Lower leg skin (tissue), 4 donors: ENCODE results near the gene DNMBP. TPM values are rescaled to one million over a fixed set of nuclear protein-coding genes. Genes with fewer than 3 reads are reported as not detected.

Experiments
- DNase-seq, 2 donors: peaks; one replicate each; pipeline ENCODE4 v3.0.0-alpha.2; 2019; ENCODE audit warnings: low spot score in 2 of 2
- H3K4me3 ChIP-seq: fragments of 200-600 bp; sonication (generic); 2 replicates; pipeline ENCODE4 v1.5.1; 2017; ENCODE audit warnings: mild to moderate bottlenecking, low read depth; ENCODE audit not compliant: poor library complexity, severe bottlenecking
- POLR2A ChIP-seq, 2 donors: fragments of 450-650 bp; IDR thresholded peaks; one replicate each; pipeline ENCODE4 v1.6.1; 2016 to 2017; ENCODE audit warnings: antibody characterized with exemption in 2 of 2, mild to moderate bottlenecking in 1 of 2, moderate library complexity in 1 of 2
- WGBS, 2 donors: methylation state at CpG; one replicate each; pipeline ENCODE4 v1.1.5; 2018; 5-methylcytosine and 5-hydroxymethylcytosine counted together
- intact Hi-C: fragments of 100-400 bp; cut with DNase I; formaldehyde crosslinking; loops from one replicate; pipeline ENCODE4 v1.15.0; 2023; ENCODE audit warnings: low total_unique reads
- total RNA-seq, 4 donors: library from RNA; depleted of rRNA; stranded (reverse); fragments of >200 nt; gene quantifications; one replicate each; pipeline ENCODE4 v1.1.0, GENCODE V29; 2016
- TF ChIP-seq, protein P1 (sequence below), 3 donors: fragments of 450-650 bp; IDR thresholded peaks; one replicate each; pipeline ENCODE4 v1.5.1; 2016; ENCODE audit warnings: antibody characterized with exemption in 3 of 3, mild to moderate bottlenecking in 3 of 3, moderate library complexity in 2 of 3

DNMBP gene
- total RNA-seq, 4 donors from 2014 or later: 39.8 to 78.0 (median 61.9) TPM

GRCh38 chr10:99852481-99853213 is 157.1 kb downstream of the DNMBP start:
- H3K4me3 ChIP-seq: no peak overlapping the region
- no peak for TF ChIP-seq POLR2A (IDR thresholded peaks at IDR 0.05)
- TF ChIP-seq, protein P1, sequence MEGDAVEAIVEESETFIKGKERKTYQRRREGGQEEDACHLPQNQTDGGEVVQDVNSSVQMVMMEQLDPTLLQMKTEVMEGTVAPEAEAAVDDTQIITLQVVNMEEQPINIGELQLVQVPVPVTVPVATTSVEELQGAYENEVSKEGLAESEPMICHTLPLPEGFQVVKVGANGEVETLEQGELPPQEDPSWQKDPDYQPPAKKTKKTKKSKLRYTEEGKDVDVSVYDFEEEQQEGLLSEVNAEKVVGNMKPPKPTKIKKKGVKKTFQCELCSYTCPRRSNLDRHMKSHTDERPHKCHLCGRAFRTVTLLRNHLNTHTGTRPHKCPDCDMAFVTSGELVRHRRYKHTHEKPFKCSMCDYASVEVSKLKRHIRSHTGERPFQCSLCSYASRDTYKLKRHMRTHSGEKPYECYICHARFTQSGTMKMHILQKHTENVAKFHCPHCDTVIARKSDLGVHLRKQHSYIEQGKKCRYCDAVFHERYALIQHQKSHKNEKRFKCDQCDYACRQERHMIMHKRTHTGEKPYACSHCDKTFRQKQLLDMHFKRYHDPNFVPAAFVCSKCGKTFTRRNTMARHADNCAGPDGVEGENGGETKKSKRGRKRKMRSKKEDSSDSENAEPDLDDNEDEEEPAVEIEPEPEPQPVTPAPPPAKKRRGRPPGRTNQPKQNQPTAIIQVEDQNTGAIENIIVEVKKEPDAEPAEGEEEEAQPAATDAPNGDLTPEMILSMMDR (IDR thresholded peaks at IDR 0.05): no peak
- intact Hi-C loops: no loop called here
- WGBS, 2 donors: 68 to 89% methylated on average over 3 of the region's 3 CpGs
- DNase-seq: no peak

GRCh38 chr10:99851825-99852224 is 157.9 kb downstream of the DNMBP start:
- no peak for DNase-seq
- intact Hi-C loops: no loop called here
- WGBS, 2 donors: 94 to 97% methylated on average over 3 of the region's 3 CpGs
- H3K4me3 ChIP-seq: no peak overlapping the region
- TF ChIP-seq POLR2A (IDR thresholded peaks at IDR 0.05): no peak
- TF ChIP-seq, protein P1 (IDR thresholded peaks at IDR 0.05): no peak

DNA sequence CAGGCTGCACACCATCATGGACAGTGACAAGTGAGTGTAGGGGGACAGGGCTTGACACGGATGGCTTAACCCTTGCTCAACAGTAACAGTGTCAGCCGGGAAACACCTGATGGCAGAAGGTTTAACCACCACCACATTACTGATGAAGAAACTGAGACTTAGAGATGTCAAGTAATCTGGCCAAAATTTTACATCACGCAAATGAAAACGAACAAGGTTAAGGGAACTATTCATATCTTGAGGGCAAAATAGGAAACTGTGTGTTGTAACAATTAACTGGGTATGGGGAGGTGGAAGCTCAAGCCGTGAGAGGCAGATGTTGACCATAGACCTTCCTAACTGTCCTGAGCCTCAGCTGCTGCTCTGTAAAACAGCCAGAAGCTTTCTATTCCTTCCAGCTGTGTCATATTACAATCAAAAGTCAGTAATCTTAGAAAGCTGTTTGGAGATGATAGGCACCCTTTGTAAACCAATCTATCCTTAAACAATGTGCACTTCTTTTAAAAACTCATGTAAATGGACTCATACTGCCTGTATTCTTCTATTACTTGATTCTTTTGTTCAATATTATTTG is 158.9 kb downstream of the DNMBP start:
- WGBS, 2 donors: 57% methylated on average over 5 of the region's 5 CpGs
- no peak overlapping the region for H3K4me3 ChIP-seq
- intact Hi-C loops: no loop called here
- TF ChIP-seq POLR2A (IDR thresholded peaks at IDR 0.05): no peak
- TF ChIP-seq, protein P1 (IDR thresholded peaks at IDR 0.05): no peak
- DNase-seq: no peak

- DNase-seq: no peak
These were observed 159.6 kb downstream of the DNMBP start for GRCh38 chr10:99850021-99850766.

DNA sequence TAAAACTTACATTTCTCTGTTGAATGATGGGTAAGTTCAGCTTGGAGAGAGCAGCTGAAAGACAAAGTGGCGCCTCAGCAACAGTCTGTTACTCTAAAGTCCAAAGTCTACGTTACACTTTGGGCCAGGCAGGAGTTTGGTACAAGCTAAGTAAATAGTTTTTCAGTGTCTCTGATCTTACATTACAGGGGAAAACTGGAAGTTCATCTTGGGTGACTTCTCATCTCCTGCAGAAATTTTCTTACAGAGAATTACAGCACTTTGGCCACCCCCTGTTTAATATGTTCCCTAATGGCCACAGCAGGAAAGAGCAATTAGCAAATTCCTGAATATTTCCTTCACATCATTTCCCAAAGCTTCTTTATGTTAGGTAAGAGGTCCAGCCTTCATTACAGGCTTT is 160.2 kb downstream of the DNMBP start:
- H3K4me3 ChIP-seq: no peak overlapping the region
- intact Hi-C loops: loop anchor here (5.0 kb wide), 1 partner anchor 198 kb away; no protein-coding TSS in a partner anchor
- no peak for TF ChIP-seq POLR2A (IDR thresholded peaks at IDR 0.05)
- TF ChIP-seq, protein P1 (IDR thresholded peaks at IDR 0.05): no peak
- DNase-seq: no peak
- 96 to 100% methylated on average over 2 of the region's 2 CpGs for WGBS, 2 donors

More at GRCh38 chr10:99850021-99850766, 159.6 kb downstream of the DNMBP start:
- TF ChIP-seq, protein P1 (IDR thresholded peaks at IDR 0.05): no peak
- TF ChIP-seq POLR2A (IDR thresholded peaks at IDR 0.05): no peak
- 58 to 63% methylated on average over 11 of the region's 11 CpGs for WGBS, 2 donors
- intact Hi-C loops: no loop called here
- no peak overlapping the region for H3K4me3 ChIP-seq
